ENCODE measurements around the gene RPSA. TPM values are rescaled to one million over a fixed set of nuclear protein-coding genes. Genes with fewer than 3 reads are reported as not detected.
A peak's percentile ranks its signal among the peaks of the same experiment; 100 is the strongest.

The RPSA gene
- total RNA-seq, 1 donor from 2014 or later: 716 TPM

DNA sequence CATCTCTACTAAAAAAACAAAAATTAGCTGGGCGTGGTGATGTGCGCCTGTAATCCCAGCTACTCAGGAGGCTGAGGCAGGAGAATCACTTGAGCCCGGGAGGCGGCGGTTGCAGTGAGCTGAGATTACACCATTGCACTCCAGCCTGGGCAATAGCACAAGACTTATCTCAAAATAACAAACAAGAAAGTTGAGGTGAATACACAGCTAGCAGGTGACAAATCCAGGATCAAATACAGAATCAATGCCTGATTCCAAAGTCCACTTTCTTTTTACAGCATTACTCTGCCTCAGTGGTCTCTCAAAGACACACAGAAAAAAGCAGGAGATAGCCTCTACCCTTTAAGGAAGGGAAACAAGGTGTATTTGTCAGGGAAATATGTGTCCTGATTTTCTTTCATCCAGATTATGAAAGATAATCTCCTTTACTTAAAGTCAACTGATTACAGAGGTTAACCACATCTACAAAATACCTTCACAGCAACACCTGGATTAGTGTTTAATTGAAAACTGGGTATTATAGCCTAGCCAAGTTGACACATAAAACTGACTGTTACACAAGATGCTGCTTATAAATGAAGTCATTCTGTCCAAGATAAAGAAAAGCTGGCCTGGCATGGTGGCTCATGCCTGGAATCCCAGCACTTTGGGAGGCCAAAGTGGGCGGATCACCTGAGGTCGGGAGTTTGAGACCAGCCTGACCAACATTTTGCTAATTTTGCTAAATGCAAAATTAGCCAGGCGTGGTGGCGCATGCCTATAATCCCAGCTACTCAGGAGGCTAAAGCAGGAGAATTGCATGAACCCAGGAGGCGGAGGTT lies 27.4 kb upstream of the RPSA start:
- Mint-ChIP-seq H3K4me3 (ENCODE audit: unreplicated experiment) (no peak overlapping the region), H3K27ac (ENCODE audit: unreplicated experiment) (no peak overlapping the region), H3K36me3 (ENCODE audit: unreplicated experiment) (peaks cover 4% of the 10 kb centered on the region), H3K9me3 (ENCODE audit: unreplicated experiment) (peaks cover 5% of the 10 kb centered on the region), H3K27me3 (ENCODE audit: unreplicated experiment) (peaks cover 5% of the 10 kb centered on the region), H3K4me1 (ENCODE audit: low read depth, unreplicated experiment) (peaks cover 4% of the 10 kb centered on the region)
- TF ChIP-seq, protein P1, sequence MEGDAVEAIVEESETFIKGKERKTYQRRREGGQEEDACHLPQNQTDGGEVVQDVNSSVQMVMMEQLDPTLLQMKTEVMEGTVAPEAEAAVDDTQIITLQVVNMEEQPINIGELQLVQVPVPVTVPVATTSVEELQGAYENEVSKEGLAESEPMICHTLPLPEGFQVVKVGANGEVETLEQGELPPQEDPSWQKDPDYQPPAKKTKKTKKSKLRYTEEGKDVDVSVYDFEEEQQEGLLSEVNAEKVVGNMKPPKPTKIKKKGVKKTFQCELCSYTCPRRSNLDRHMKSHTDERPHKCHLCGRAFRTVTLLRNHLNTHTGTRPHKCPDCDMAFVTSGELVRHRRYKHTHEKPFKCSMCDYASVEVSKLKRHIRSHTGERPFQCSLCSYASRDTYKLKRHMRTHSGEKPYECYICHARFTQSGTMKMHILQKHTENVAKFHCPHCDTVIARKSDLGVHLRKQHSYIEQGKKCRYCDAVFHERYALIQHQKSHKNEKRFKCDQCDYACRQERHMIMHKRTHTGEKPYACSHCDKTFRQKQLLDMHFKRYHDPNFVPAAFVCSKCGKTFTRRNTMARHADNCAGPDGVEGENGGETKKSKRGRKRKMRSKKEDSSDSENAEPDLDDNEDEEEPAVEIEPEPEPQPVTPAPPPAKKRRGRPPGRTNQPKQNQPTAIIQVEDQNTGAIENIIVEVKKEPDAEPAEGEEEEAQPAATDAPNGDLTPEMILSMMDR (IDR thresholded peaks at IDR 0.05; ENCODE audit: partially characterized antibody, unreplicated experiment): no peak
- DNase-seq: no peak

- TF ChIP-seq, protein P1 (IDR thresholded peaks at IDR 0.05; ENCODE audit: partially characterized antibody, unreplicated experiment): no peak
- H3K4me3 Mint-ChIP-seq (ENCODE audit: unreplicated experiment): no peak overlapping the region
- peaks cover 4% of the 10 kb centered on the region for H3K4me1 Mint-ChIP-seq (ENCODE audit: low read depth, unreplicated experiment)
- DNase-seq: no peak
- no peak overlapping the region for H3K27ac Mint-ChIP-seq (ENCODE audit: unreplicated experiment)
- peaks cover 5% of the 10 kb centered on the region for H3K27me3 Mint-ChIP-seq (ENCODE audit: unreplicated experiment)
- H3K9me3 Mint-ChIP-seq (ENCODE audit: unreplicated experiment): peaks cover 5% of the 10 kb centered on the region
- H3K36me3 Mint-ChIP-seq (ENCODE audit: unreplicated experiment): peaks cover 4% of the 10 kb centered on the region
Measured at GRCh38 chr3:39379778-39380155, 26.8 kb upstream of the RPSA start.

DNA sequence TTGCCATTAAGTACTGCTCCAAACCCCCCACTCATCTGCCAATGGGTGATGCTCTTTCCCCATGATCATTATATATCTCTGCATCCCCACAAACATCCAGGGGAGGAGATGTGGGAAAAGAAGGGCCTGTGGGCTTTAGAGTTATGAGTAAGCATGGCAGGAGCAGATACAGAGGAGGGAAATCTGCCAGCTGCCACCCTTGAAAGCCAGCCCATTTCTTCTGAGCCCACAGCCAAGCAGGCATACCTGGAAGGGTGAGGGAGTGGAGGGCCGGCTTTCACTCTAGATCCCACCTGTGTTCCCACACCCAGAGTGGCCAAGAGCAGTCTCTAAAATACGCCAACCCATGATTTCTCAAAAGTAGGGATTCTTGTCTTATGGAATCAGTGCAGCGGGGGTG lies 25.1 kb upstream of the RPSA start:
- DNase-seq: no peak
- H3K4me1 Mint-ChIP-seq (ENCODE audit: low read depth, unreplicated experiment): peaks cover 12% of the 10 kb centered on the region
- peaks cover under 1% of the 10 kb centered on the region for H3K36me3 Mint-ChIP-seq (ENCODE audit: unreplicated experiment)
- no peak overlapping the region for H3K4me3 Mint-ChIP-seq (ENCODE audit: unreplicated experiment)
- TF ChIP-seq, protein P1 (IDR thresholded peaks at IDR 0.05; ENCODE audit: partially characterized antibody, unreplicated experiment): no peak
- peaks cover 7% of the 10 kb centered on the region for H3K27me3 Mint-ChIP-seq (ENCODE audit: unreplicated experiment)
- H3K9me3 Mint-ChIP-seq (ENCODE audit: unreplicated experiment): peaks cover 5% of the 10 kb centered on the region
- H3K27ac Mint-ChIP-seq (ENCODE audit: unreplicated experiment): no peak overlapping the region

GRCh38 chr3:39383045-39383880 lies 23.3 kb upstream of the RPSA start, which contains the start of gene SLC25A38:
TSS of gene SLC25A38 (plus strand) at chr3:39383370. CDS start at chr3:39383725, 355 bp downstream.
- H3K36me3 Mint-ChIP-seq (ENCODE audit: unreplicated experiment): no peaks in the 10 kb centered on the region
- peak within 1 kb of the TSS; percentile 98 for H3K4me3 Mint-ChIP-seq (ENCODE audit: unreplicated experiment)
- TF ChIP-seq, protein P1 (IDR thresholded peaks at IDR 0.05; ENCODE audit: partially characterized antibody, unreplicated experiment): no peak
- peak; percentile 80 for DNase-seq
- H3K27me3 Mint-ChIP-seq (ENCODE audit: unreplicated experiment): peaks cover 5% of the 10 kb centered on the region
- H3K9me3 Mint-ChIP-seq (ENCODE audit: unreplicated experiment): peaks cover 3% of the 10 kb centered on the region
- peaks cover 7% of the 10 kb centered on the region for H3K4me1 Mint-ChIP-seq (ENCODE audit: low read depth, unreplicated experiment)
- H3K27ac Mint-ChIP-seq (ENCODE audit: unreplicated experiment): peak within 1 kb of the TSS; percentile 97
